ENCODE results near the gene REP15. TPM values are rescaled to one million over a fixed set of nuclear protein-coding genes. Genes with fewer than 3 reads are reported as not detected.

Gene REP15
- polyA plus RNA-seq, 3 donors, result not detected

GRCh38 chr12:27693403-27693802, 2.8 kb upstream of the REP15 start:
- Histone ChIP-seq H3K27ac (ENCODE audit: low read depth in 1 of 2, low read length in 2 of 2) (no peak overlapping the region), H3K27me3 (ENCODE audit: control insufficient read depth in 2 of 2, insufficient read depth in 2 of 2, low read length in 2 of 2) (no peaks in the 10 kb centered on the region), H3K79me2 (ENCODE audit: insufficient read depth, low read length) (no peaks in the 10 kb centered on the region), H3K4me3 (replicated peaks in 1 of 3; ENCODE audit: low read depth in 2 of 3, low read length in 3 of 3) (no peak overlapping the region), H3K36me3 (replicated peaks in 1 of 2; ENCODE audit: control insufficient read depth in 1 of 2, insufficient read depth in 2 of 2, low read length in 2 of 2) (no peaks in the 10 kb centered on the region), H2AFZ (ENCODE audit: insufficient read depth, low read depth, low read length, poor library complexity, severe bottlenecking) (no peak overlapping the region), H3K9me3 (replicated peaks in 1 of 2; ENCODE audit: control insufficient read depth in 1 of 2, insufficient read depth in 1 of 2, low read length in 2 of 2) (no peaks in the 10 kb centered on the region), H3K4me2 (replicated peaks; ENCODE audit: extremely low read depth, low read length, poor library complexity, severe bottlenecking) (no peak overlapping the region), H3K4me1 (ENCODE audit: control insufficient read depth in 1 of 2, insufficient read depth in 2 of 2, low read length in 2 of 2) (no peaks in the 10 kb centered on the region), H4K20me1 (ENCODE audit: insufficient read depth, low read length) (no peaks in the 10 kb centered on the region), H3K9ac (ENCODE audit: insufficient read depth, low read length, poor library complexity, severe bottlenecking) (no peak overlapping the region)
- no peaks in the 10 kb centered on the region for H3K9me3 Mint-ChIP-seq
- peaks cover 0 to 1% (median 0%) of the 10 kb centered on the region in 3 donors for H3K27me3 Mint-ChIP-seq (ENCODE audit: low read depth in 3 of 3)
- TF ChIP-seq CTCF (IDR thresholded peaks at IDR 0.05), result no peak
- H3K4me1 Mint-ChIP-seq, result no peaks in the 10 kb centered on the region
- H3K4me3 Mint-ChIP-seq, result no peak overlapping the region
- no CpG with 5 or more reads among the region's 2 CpGs for WGBS (ENCODE audit: insufficient coverage)
- DNase-seq, result no peak
- no peak overlapping the region for H3K27ac Mint-ChIP-seq
- peaks cover 0 to 3% of the 10 kb centered on the region in 2 donors for H3K36me3 Mint-ChIP-seq
- intact Hi-C loops (cut with micrococcal nuclease), result no loop called here

- H3K27me3 ChIP-seq (ENCODE audit: control insufficient read depth in 2 of 2, insufficient read depth in 2 of 2, low read length in 2 of 2), result no peaks in the 10 kb centered on the region
- no peak overlapping the region for H3K4me2 ChIP-seq (replicated peaks; ENCODE audit: extremely low read depth, low read length, poor library complexity, severe bottlenecking)
- no peak overlapping the region for H3K9ac ChIP-seq (ENCODE audit: insufficient read depth, low read length, poor library complexity, severe bottlenecking)
- no peaks in the 10 kb centered on the region for H3K4me1 ChIP-seq (ENCODE audit: control insufficient read depth in 1 of 2, insufficient read depth in 2 of 2, low read length in 2 of 2)
- no peak overlapping the region for H2AFZ ChIP-seq (ENCODE audit: insufficient read depth, low read depth, low read length, poor library complexity, severe bottlenecking)
- H3K27ac Mint-ChIP-seq, result no peak overlapping the region
- peaks cover 0 to 2% (median 0%) of the 10 kb centered on the region in 3 donors for H3K27me3 Mint-ChIP-seq (ENCODE audit: low read depth in 3 of 3)
- H3K4me1 Mint-ChIP-seq, result no peaks in the 10 kb centered on the region
- no peak overlapping the region for H3K4me3 Mint-ChIP-seq
- no peak overlapping the region for H3K27ac ChIP-seq (ENCODE audit: low read depth in 1 of 2, low read length in 2 of 2)
- H3K9me3 ChIP-seq (replicated peaks in 1 of 2; ENCODE audit: control insufficient read depth in 1 of 2, insufficient read depth in 1 of 2, low read length in 2 of 2), result no peaks in the 10 kb centered on the region
- H3K36me3 ChIP-seq (replicated peaks in 1 of 2; ENCODE audit: control insufficient read depth in 1 of 2, insufficient read depth in 2 of 2, low read length in 2 of 2), result no peaks in the 10 kb centered on the region
- no peak for DNase-seq
- no peaks in the 10 kb centered on the region for H3K9me3 Mint-ChIP-seq
- no peak overlapping the region for H3K4me3 ChIP-seq (replicated peaks in 1 of 3; ENCODE audit: low read depth in 2 of 3, low read length in 3 of 3)
- no peaks in the 10 kb centered on the region for H3K36me3 Mint-ChIP-seq
- intact Hi-C loops (cut with micrococcal nuclease), result no loop called here
- TF ChIP-seq CTCF (IDR thresholded peaks at IDR 0.05), result no peak
- H3K79me2 ChIP-seq (ENCODE audit: insufficient read depth, low read length), result no peaks in the 10 kb centered on the region
- no CpG with 5 or more reads among the region's 6 CpGs for WGBS (ENCODE audit: insufficient coverage)
- no peaks in the 10 kb centered on the region for H4K20me1 ChIP-seq (ENCODE audit: insufficient read depth, low read length)
Measured at GRCh38 chr12:27695556-27696292, 523 bp upstream of the REP15 start.

All from CD14-positive monocyte (primary cell).